Natural killer cell treated with Interleukin-12 subunit alpha and Interleukin-12 subunit beta and Interleukin-15 and Interleukin-18, amount 100 ng/mL, for 72 hours (primary cell): ENCODE results near the gene SH3GL2. TPM values are rescaled to one million over a fixed set of nuclear protein-coding genes. Genes with fewer than 3 reads are reported as not detected.
"Not testable (repeated sequence)": the region's sequence is repeated elsewhere in the genome, so short reads cannot be mapped to it uniquely, and the experiment has no call there.

Experiments used
- ATAC-seq, 2 donors: fragments of 150-1000 bp; cut with Tn5 transposase in 1 of 2; sonication (Bioruptor Pico), chemical (Tn5 transposase) in 1 of 2; 2 replicates each; pipeline ENCODE4 v1.10.0; 2021
- DNase-seq: peaks from one replicate; pipeline ENCODE4 v3.0.0; 2022; ENCODE audit warnings: low spot score
- H3K27ac Mint-ChIP-seq, 2 donors: 1 replicate in 1 of 2; 2 replicates in 1 of 2; pipeline ENCODE4 v1.8.0; 2022; ENCODE audit warnings: mixed read lengths in 2 of 2, mild to moderate bottlenecking in 1 of 2, moderate library complexity in 1 of 2
- H3K27me3 Mint-ChIP-seq, 2 donors: 1 replicate in 1 of 2; 2 replicates in 1 of 2; pipeline ENCODE4 v1.8.0; 2022; ENCODE audit warnings: mixed read lengths in 2 of 2
- H3K36me3 Mint-ChIP-seq: one replicate; pipeline ENCODE4 v1.8.0; 2022; ENCODE audit warnings: mixed read lengths
- H3K4me1 Mint-ChIP-seq, 2 donors: 1 replicate in 1 of 2; 2 replicates in 1 of 2; pipeline ENCODE4 v1.8.0; 2022; ENCODE audit warnings: low read depth in 2 of 2, mixed read lengths in 2 of 2, mild to moderate bottlenecking in 1 of 2
- H3K4me3 Mint-ChIP-seq: one replicate; pipeline ENCODE4 v1.8.0; 2022; ENCODE audit warnings: mixed read lengths
- H3K9me3 Mint-ChIP-seq: 2 replicates; pipeline ENCODE4 v1.8.0; 2022; ENCODE audit warnings: mixed read lengths
- total RNA-seq, 2 donors: library from RNA; stranded (reverse); gene quantifications; one replicate each; pipeline ENCODE4 v1.2.3, GENCODE V29; 2022

The SH3GL2 gene
- total RNA-seq, 2 donors from 2014 or later = not detected

- Mint-ChIP-seq H3K9me3 (peaks cover 3% of the 10 kb centered on the region), H3K27ac (no peak overlapping the region), H3K4me1 (no peaks in the 10 kb centered on the region), H3K36me3 (no peaks in the 10 kb centered on the region), H3K4me3 (no peak overlapping the region), H3K27me3 (no peaks in the 10 kb centered on the region)
- DNase-seq (no peak), ATAC-seq (no peak)
Observed at GRCh38 chr9:17761984-17762676, 183.3 kb downstream of the SH3GL2 start.

- Mint-ChIP-seq H3K4me1 (no peaks in the 10 kb centered on the region), H3K27me3 (no peaks in the 10 kb centered on the region), H3K36me3 (no peaks in the 10 kb centered on the region), H3K27ac (no peak overlapping the region), H3K9me3 (peaks cover 11% of the 10 kb centered on the region), H3K4me3 (no peak overlapping the region)
- DNase-seq (no peak), ATAC-seq (no peak)
Observed at GRCh38 chr9:17764306-17764705, 185.4 kb downstream of the SH3GL2 start.

GRCh38 chr9:17765131-17765530 lies 186.3 kb downstream of the SH3GL2 start:
- not testable (repeated sequence) for DNase-seq, H3K27ac Mint-ChIP-seq, H3K4me3 Mint-ChIP-seq, H3K9me3 Mint-ChIP-seq, H3K36me3 Mint-ChIP-seq, ATAC-seq, H3K27me3 Mint-ChIP-seq, H3K4me1 Mint-ChIP-seq

GRCh38 chr9:17772223-17772622 lies 193.4 kb downstream of the SH3GL2 start:
- H3K27me3 Mint-ChIP-seq = no peaks in the 10 kb centered on the region
- no peaks in the 10 kb centered on the region for H3K4me1 Mint-ChIP-seq
- DNase-seq = no peak
- ATAC-seq = no peak
- H3K27ac Mint-ChIP-seq = no peak overlapping the region
- H3K9me3 Mint-ChIP-seq = peaks cover 9% of the 10 kb centered on the region
- H3K4me3 Mint-ChIP-seq = no peak overlapping the region
- H3K36me3 Mint-ChIP-seq = no peaks in the 10 kb centered on the region

GRCh38 chr9:17775656-17776055 lies 196.8 kb downstream of the SH3GL2 start:
- Mint-ChIP-seq H3K27ac (no peak overlapping the region), H3K27me3 (no peaks in the 10 kb centered on the region)

GRCh38 chr9:17776735-17777134 lies 197.9 kb downstream of the SH3GL2 start:
- peaks cover 8% of the 10 kb centered on the region for H3K9me3 Mint-ChIP-seq
- ATAC-seq (no peak), DNase-seq (no peak)

More at GRCh38 chr9:17775656-17776055, 196.8 kb downstream of the SH3GL2 start:
- DNase-seq (no peak), ATAC-seq (no peak)
- Mint-ChIP-seq H3K4me3 (no peak overlapping the region), H3K4me1 (no peaks in the 10 kb centered on the region), H3K9me3 (peaks cover 8% of the 10 kb centered on the region), H3K36me3 (no peaks in the 10 kb centered on the region)

GRCh38 chr9:17777465-17777864 lies 198.6 kb downstream of the SH3GL2 start:
- DNase-seq (no peak), ATAC-seq (no peak)
- H3K27me3 Mint-ChIP-seq = no peaks in the 10 kb centered on the region
- H3K9me3 Mint-ChIP-seq = peaks cover 8% of the 10 kb centered on the region
- no peak overlapping the region for H3K4me3 Mint-ChIP-seq
- H3K4me1 Mint-ChIP-seq = no peaks in the 10 kb centered on the region
- H3K36me3 Mint-ChIP-seq = no peaks in the 10 kb centered on the region
- no peak overlapping the region for H3K27ac Mint-ChIP-seq

More at GRCh38 chr9:17776735-17777134, 197.9 kb downstream of the SH3GL2 start:
- H3K27me3 Mint-ChIP-seq = no peaks in the 10 kb centered on the region
- H3K27ac Mint-ChIP-seq = no peak overlapping the region
- no peaks in the 10 kb centered on the region for H3K4me1 Mint-ChIP-seq
- H3K4me3 Mint-ChIP-seq = no peak overlapping the region
- H3K36me3 Mint-ChIP-seq = no peaks in the 10 kb centered on the region

GRCh38 chr9:17782430-17783149 lies 203.7 kb downstream of the SH3GL2 start:
- Mint-ChIP-seq H3K9me3 (peaks cover 11% of the 10 kb centered on the region), H3K4me1 (no peaks in the 10 kb centered on the region), H3K27me3 (no peaks in the 10 kb centered on the region), H3K4me3 (no peak overlapping the region), H3K27ac (no peak overlapping the region), H3K36me3 (no peaks in the 10 kb centered on the region)
- ATAC-seq = no peak
- no peak for DNase-seq

- H3K27me3 Mint-ChIP-seq = no peaks in the 10 kb centered on the region
- H3K4me3 Mint-ChIP-seq = no peak overlapping the region
- peaks cover 9% of the 10 kb centered on the region for H3K9me3 Mint-ChIP-seq
- no peaks in the 10 kb centered on the region for H3K36me3 Mint-ChIP-seq
- H3K4me1 Mint-ChIP-seq = no peaks in the 10 kb centered on the region
- no peak for ATAC-seq
- no peak for DNase-seq
- no peak overlapping the region for H3K27ac Mint-ChIP-seq
Observed at GRCh38 chr9:17783227-17783626, 204.4 kb downstream of the SH3GL2 start.

GRCh38 chr9:17789316-17789715 lies 210.4 kb downstream of the SH3GL2 start:
- Mint-ChIP-seq H3K36me3 (no peaks in the 10 kb centered on the region), H3K4me3 (no peak overlapping the region), H3K27ac (no peak overlapping the region), H3K27me3 (no peaks in the 10 kb centered on the region), H3K9me3 (peaks cover 4% of the 10 kb centered on the region), H3K4me1 (no peaks in the 10 kb centered on the region)
- DNase-seq = no peak
- ATAC-seq = no peak

GRCh38 chr9:17793713-17794622 lies 215.1 kb downstream of the SH3GL2 start:
- Mint-ChIP-seq H3K4me3 (no peak overlapping the region), H3K27me3 (no peaks in the 10 kb centered on the region), H3K27ac (no peak overlapping the region), H3K9me3 (no peaks in the 10 kb centered on the region), H3K4me1 (no peaks in the 10 kb centered on the region), H3K36me3 (no peaks in the 10 kb centered on the region)
- no peak for ATAC-seq
- no peak for DNase-seq

- no peak overlapping the region for H3K27ac Mint-ChIP-seq
- no peak for DNase-seq
- H3K4me3 Mint-ChIP-seq = no peak overlapping the region
- no peaks in the 10 kb centered on the region for H3K9me3 Mint-ChIP-seq
- no peaks in the 10 kb centered on the region for H3K27me3 Mint-ChIP-seq
- H3K4me1 Mint-ChIP-seq = no peaks in the 10 kb centered on the region
- no peak for ATAC-seq
- no peaks in the 10 kb centered on the region for H3K36me3 Mint-ChIP-seq
Observed at GRCh38 chr9:17795744-17796143, 216.9 kb downstream of the SH3GL2 start.

- H3K27ac Mint-ChIP-seq = no peak overlapping the region
- H3K9me3 Mint-ChIP-seq = no peaks in the 10 kb centered on the region
- H3K4me3 Mint-ChIP-seq = no peak overlapping the region
- ATAC-seq (no peak), DNase-seq (no peak)
- H3K4me1 Mint-ChIP-seq = no peaks in the 10 kb centered on the region
- H3K27me3 Mint-ChIP-seq = no peaks in the 10 kb centered on the region
- no peaks in the 10 kb centered on the region for H3K36me3 Mint-ChIP-seq
Observed at GRCh38 chr9:17799369-17799768, 220.5 kb downstream of the SH3GL2 start.

- H3K4me3 Mint-ChIP-seq = no peak overlapping the region
- no peak for ATAC-seq
- H3K36me3 Mint-ChIP-seq = no peaks in the 10 kb centered on the region
- H3K4me1 Mint-ChIP-seq = no peaks in the 10 kb centered on the region
- DNase-seq = no peak
- H3K27me3 Mint-ChIP-seq = no peaks in the 10 kb centered on the region
- H3K27ac Mint-ChIP-seq = no peak overlapping the region
- no peaks in the 10 kb centered on the region for H3K9me3 Mint-ChIP-seq
Observed at GRCh38 chr9:17800418-17800817, 221.6 kb downstream of the SH3GL2 start.
